Endothelial cell of umbilical vein (primary cell): ENCODE data around the gene ANP32A. TPM values are rescaled to one million over a fixed set of nuclear protein-coding genes. Genes with fewer than 3 reads are reported as not detected.

Experiments
- BruUV-seq: library from RNA; stranded (reverse); fragments of 400-500 nt; replicated peaks from 2 replicates; lab custom pipeline; 2021; lab: Mats Ljungman, UMichigan
- CTCF ChIA-PET: fragments of 300-600, 350-600 bp; sonication (Branson Sonifier 250); formaldehyde crosslinking; loops from one replicate; lab custom pipeline; 2021; ENCODE audit warnings: antibody characterized with exemption, inconsistent platforms; lab: Charles Lee
- POLR2A ChIA-PET: fragments of 300-600, 350-600 bp; sonication (Branson Sonifier 250); formaldehyde crosslinking; loops from one replicate; lab custom pipeline; 2021; ENCODE audit warnings: antibody characterized with exemption, inconsistent platforms; lab: Charles Lee
- DNase-seq: peaks from one replicate; pipeline ENCODE4 v3.0.0-alpha.2; 2011; ENCODE audit warnings: low read depth, low spot score
- FAIRE-seq: peaks from 2 replicates; lab custom pipeline; 2011; peaks lifted over from hg19 to GRCh38; lab: Jason Lieb, UNC
- H2AFZ ChIP-seq: 2 replicates; pipeline ENCODE4 v1.6.0; 2012; ENCODE audit warnings: low read depth, low read length, control low read depth, inconsistent platforms
- H3K27ac ChIP-seq: 2 replicates; pipeline ENCODE4 v1.5.1; 2011; ENCODE audit warnings: low read depth, mild to moderate bottlenecking, control low read depth, low read length, moderate library complexity; ENCODE audit not compliant: insufficient read depth
- H3K27me3 ChIP-seq, 2 experiments: 2 replicates each; pipeline versions ENCODE4 v1.6.0 to v1.6.1; 2011; ENCODE audit warnings: low read length in 2 of 2, mixed read lengths in 1 of 2; ENCODE audit not compliant: control insufficient read depth in 2 of 2, insufficient read depth in 2 of 2
- H3K36me3 ChIP-seq, 2 experiments: 2 replicates in 1 of 2; 3 replicates in 1 of 2; pipeline ENCODE4 v1.5.1; 2011; ENCODE audit warnings: low read length in 2 of 2, mild to moderate bottlenecking in 1 of 2, moderate library complexity in 1 of 2; ENCODE audit not compliant: control insufficient read depth in 2 of 2, insufficient read depth in 2 of 2; ENCODE audit errors: extremely low read depth in 1 of 2
- H3K4me1 ChIP-seq: 3 replicates; pipeline ENCODE4 v1.5.1; 2011; ENCODE audit warnings: mild to moderate bottlenecking, low read length; ENCODE audit not compliant: control insufficient read depth, insufficient read depth; ENCODE audit errors: extremely low read depth
- H3K4me2 ChIP-seq: 2 replicates; pipeline ENCODE4 v1.6.1; 2011; ENCODE audit warnings: low read length, control low read depth, mixed read lengths; ENCODE audit not compliant: insufficient read depth
- H3K4me3 ChIP-seq, 3 experiments: fragments of 200-600 bp in 1 of 3; sonication (generic), shearing (Covaris generic) in 1 of 3; replicated peaks in 1 of 3; 2 replicates each; pipeline ENCODE4 v1.5.1; 2011 to 2016; ENCODE audit warnings: control low read depth in 3 of 3, low read length in 3 of 3, mild to moderate bottlenecking in 2 of 3, inconsistent platforms in 1 of 3, low read depth in 1 of 3, moderate library complexity in 1 of 3; ENCODE audit not compliant: insufficient read depth in 1 of 3
- H3K79me2 ChIP-seq: 2 replicates; pipeline ENCODE4 v1.6.0; 2012; ENCODE audit warnings: low read length, inconsistent platforms; ENCODE audit not compliant: control insufficient read depth, insufficient read depth
- H3K9ac ChIP-seq: replicated peaks from 2 replicates; pipeline ENCODE3; 2011; ENCODE audit warnings: low read length, control low read depth; ENCODE audit not compliant: insufficient read depth; ENCODE audit errors: extremely low read depth
- H3K9me1 ChIP-seq: replicated peaks from 3 replicates; pipeline ENCODE4 v1.6.0; 2011; ENCODE audit warnings: mild to moderate bottlenecking, low read length; ENCODE audit not compliant: control insufficient read depth, insufficient read depth; ENCODE audit errors: extremely low read depth
- H3K9me3 ChIP-seq: replicated peaks from 2 replicates; pipeline ENCODE4 v1.5.1; 2012; ENCODE audit warnings: low read length, inconsistent platforms; ENCODE audit not compliant: control insufficient read depth, insufficient read depth
- H4K20me1 ChIP-seq: replicated peaks from 2 replicates; pipeline ENCODE3; 2011; ENCODE audit warnings: mild to moderate bottlenecking, low read length; ENCODE audit not compliant: control insufficient read depth, insufficient read depth; ENCODE audit errors: extremely low read depth
- EZH2 ChIP-seq: IDR thresholded peaks from 2 replicates; pipeline ENCODE4 v1.6.1; 2012; ENCODE audit warnings: borderline replicate concordance, low read depth, mild to moderate bottlenecking, moderate library complexity, low read length, inconsistent platforms; ENCODE audit not compliant: severe bottlenecking
- FOS ChIP-seq: IDR thresholded peaks from 2 replicates; pipeline ENCODE4 v1.6.1; 2011; ENCODE audit warnings: mild to moderate bottlenecking, low read length, moderate library complexity, borderline replicate concordance; ENCODE audit not compliant: insufficient read depth
- GATA2 ChIP-seq: IDR thresholded peaks from 2 replicates; pipeline ENCODE4 v1.7.0; 2011; ENCODE audit warnings: low read depth, mild to moderate bottlenecking, moderate library complexity, mixed read lengths, low read length; ENCODE audit not compliant: insufficient read length, insufficient read depth
- JUN ChIP-seq: IDR thresholded peaks from 2 replicates; pipeline ENCODE4 v1.6.1; 2011; ENCODE audit warnings: borderline replicate concordance, low read depth; ENCODE audit not compliant: insufficient read length, insufficient read depth
- MAX ChIP-seq: IDR thresholded peaks from 2 replicates; pipeline ENCODE4 v1.6.1; 2011; ENCODE audit not compliant: insufficient read depth, insufficient read length
- MYC ChIP-seq: IDR thresholded peaks from one replicate; pipeline ENCODE4 v1.6.1; 2011; ENCODE audit warnings: mild to moderate bottlenecking, low read depth, low read length
- POLR2A ChIP-seq: IDR thresholded peaks from 2 replicates; pipeline ENCODE4 v1.6.1; 2012; ENCODE audit warnings: low read depth, mild to moderate bottlenecking, control low read depth, low read length
- POLR2AphosphoS5 ChIP-seq: IDR thresholded peaks from 2 replicates; pipeline ENCODE4 v1.6.1; 2012; ENCODE audit warnings: low read depth, mild to moderate bottlenecking, control low read depth, low read length, moderate library complexity; ENCODE audit not compliant: insufficient read depth
- dilution Hi-C: fragments of 300-500 bp; cut with MboI; formaldehyde crosslinking; loops from one replicate; pipeline ENCODE4 v1.15.0; 2019; ENCODE audit warnings: low sequenced_read_pairs; ENCODE audit not compliant: extremely low pct_ligation_motif_present
- intact Hi-C: fragments of 100-400 bp; cut with micrococcal nuclease; formaldehyde crosslinking; loops from one replicate; pipeline ENCODE4 v1.10.0; 2022
- polyA plus RNA-seq, 4 experiments: library from polyadenylated mRNA; depleted of rRNA in 3 of 4; stranded (reverse) in 3 of 4; unstranded in 1 of 4; fragments of >200 nt; gene quantifications; 2 replicates each; pipeline versions ENCODE4 v1.2.1 to v1.2.3, GENCODE V29; 2011 to 2012; ENCODE audit warnings: missing spikeins in 1 of 4
- total RNA-seq: library from RNA; stranded (reverse); gene quantifications from 2 replicates; pipeline ENCODE4 v1.2.3, GENCODE V29; 2021
- TF ChIP-seq, protein P1 (sequence below), 2 donors: IDR thresholded peaks; 1 replicate in 1 of 2; 2 replicates in 1 of 2; pipeline ENCODE4 v1.5.1; 2011; ENCODE audit warnings: low read length in 2 of 2, mild to moderate bottlenecking in 2 of 2, moderate library complexity in 2 of 2, control low read depth in 1 of 2, inconsistent platforms in 1 of 2, low read depth in 1 of 2; ENCODE audit not compliant: insufficient read depth in 1 of 2; ENCODE audit errors: extremely low read depth in 1 of 2

The ANP32A gene
- total and polyA plus RNA-seq, 2 donors (not counting 3 experiments of a cell fraction or from before 2014, with no cell fraction given), result 37.9 to 169 TPM

DNA sequence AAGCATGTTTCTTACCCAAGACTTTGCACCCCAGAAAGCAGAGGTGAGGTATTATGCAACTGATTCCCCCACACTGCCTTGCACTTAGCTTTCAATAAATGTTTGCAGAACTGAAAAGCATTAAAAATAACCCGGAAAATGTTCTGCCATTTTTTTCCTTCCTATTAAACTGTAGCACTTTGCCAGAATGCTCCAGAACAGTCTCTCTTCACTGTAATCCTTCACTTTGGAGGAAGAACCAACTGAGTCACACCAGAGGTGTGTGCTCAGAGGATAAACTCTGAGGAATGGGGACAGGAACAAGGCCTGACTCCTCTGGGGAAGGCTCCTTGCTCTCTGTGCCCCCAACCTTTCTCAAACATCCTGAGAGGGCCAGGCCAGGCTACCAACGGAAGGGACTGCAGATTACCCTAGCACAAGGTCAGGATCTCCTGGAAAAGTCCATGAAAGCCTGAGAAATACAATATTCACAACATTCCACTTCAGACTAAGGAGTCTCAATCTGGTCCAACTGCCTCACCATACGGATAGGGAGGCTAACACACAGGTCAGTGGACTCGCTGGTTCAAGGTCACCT, 19.0 kb downstream of the ANP32A start:
- DNase-seq (peak; percentile 48), FAIRE-seq (no peak)
- Histone ChIP-seq H3K9me3 (no peaks in the 10 kb centered on the region), H3K36me3 (peaks cover 0 to 1% of the 10 kb centered on the region in 2 experiments), H3K4me1 (peaks cover 18% of the 10 kb centered on the region), H3K27me3 (no peaks in the 10 kb centered on the region), H3K9me1 (no peaks in the 10 kb centered on the region), H4K20me1 (no peaks in the 10 kb centered on the region), H3K4me2 (no peak overlapping the region), H3K27ac (no peak overlapping the region), H2AFZ (no peak overlapping the region), H3K79me2 (peaks cover 68% of the 10 kb centered on the region), H3K4me3 (no peak overlapping the region), H3K9ac (no peak overlapping the region)
- CTCF ChIA-PET, result interaction anchor here (1.4 kb wide), 1 partner anchor 27 kb away, joined by 3 read pairs; no protein-coding TSS in a partner anchor
- BruUV-seq, result no TSS peak
- intact Hi-C loops (no loop called here), dilution Hi-C loops (no loop called here)
- TF ChIP-seq POLR2A (no peak), EZH2 (no peak), POLR2AphosphoS5 (no peak), MYC (no peak), JUN (no peak), GATA2 (no peak), FOS (no peak), MAX (no peak)
- TF ChIP-seq, protein P1, sequence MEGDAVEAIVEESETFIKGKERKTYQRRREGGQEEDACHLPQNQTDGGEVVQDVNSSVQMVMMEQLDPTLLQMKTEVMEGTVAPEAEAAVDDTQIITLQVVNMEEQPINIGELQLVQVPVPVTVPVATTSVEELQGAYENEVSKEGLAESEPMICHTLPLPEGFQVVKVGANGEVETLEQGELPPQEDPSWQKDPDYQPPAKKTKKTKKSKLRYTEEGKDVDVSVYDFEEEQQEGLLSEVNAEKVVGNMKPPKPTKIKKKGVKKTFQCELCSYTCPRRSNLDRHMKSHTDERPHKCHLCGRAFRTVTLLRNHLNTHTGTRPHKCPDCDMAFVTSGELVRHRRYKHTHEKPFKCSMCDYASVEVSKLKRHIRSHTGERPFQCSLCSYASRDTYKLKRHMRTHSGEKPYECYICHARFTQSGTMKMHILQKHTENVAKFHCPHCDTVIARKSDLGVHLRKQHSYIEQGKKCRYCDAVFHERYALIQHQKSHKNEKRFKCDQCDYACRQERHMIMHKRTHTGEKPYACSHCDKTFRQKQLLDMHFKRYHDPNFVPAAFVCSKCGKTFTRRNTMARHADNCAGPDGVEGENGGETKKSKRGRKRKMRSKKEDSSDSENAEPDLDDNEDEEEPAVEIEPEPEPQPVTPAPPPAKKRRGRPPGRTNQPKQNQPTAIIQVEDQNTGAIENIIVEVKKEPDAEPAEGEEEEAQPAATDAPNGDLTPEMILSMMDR (IDR thresholded peaks at IDR 0.05; ENCODE audit: extremely low read depth in 1 of 2, insufficient read depth in 1 of 2, low read depth in 1 of 2, low read length in 2 of 2), result no peak
- POLR2A ChIA-PET, result no interaction called here
